NCI-H774 (cell line): Measurements from ENCODE around the gene STEAP2.

Experiments
- DNase-seq: peaks from one replicate; lab custom pipeline; 2025; lab: John Stamatoyannopoulos, UW

The STEAP2 gene

DNA sequence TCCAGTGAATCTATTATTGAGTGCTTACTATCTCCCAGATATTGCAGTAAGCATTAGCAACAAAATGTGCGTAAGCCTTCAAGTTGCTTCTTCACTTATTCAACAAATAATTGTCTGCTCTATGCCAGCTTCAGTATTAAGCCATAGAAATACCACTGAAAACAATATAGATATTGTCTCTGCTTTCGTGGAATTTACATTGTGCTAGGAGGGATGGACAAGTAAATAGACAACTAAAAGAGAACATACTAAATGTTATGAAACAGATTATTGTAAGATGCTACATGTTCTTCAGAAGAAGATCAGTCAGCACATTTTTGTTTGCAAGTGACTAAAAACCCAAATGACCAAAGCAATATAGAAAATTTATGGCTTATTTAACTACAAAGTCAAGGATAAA, 60.7 kb downstream of the STEAP2 start:
- no peak for DNase-seq

DNA sequence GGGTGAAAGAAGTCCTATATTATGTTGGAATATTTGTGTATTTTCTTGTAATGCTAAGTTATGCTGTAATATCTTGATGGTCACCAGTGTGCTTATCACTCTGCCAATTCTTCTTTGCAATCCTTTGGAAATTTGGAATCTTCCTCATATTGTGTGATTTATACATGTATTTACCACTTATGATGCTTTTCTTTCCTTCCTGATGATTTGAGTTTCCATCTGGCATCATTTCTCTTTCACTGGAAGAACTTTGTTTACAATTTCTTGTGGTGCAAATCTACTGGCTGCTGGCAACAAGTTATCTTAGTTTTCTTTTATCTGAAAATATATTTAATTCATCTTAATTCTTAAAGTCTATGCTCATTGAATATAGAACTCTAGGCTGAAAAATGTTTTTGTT, 62.6 kb downstream of the STEAP2 start:
- no peak for DNase-seq

DNA sequence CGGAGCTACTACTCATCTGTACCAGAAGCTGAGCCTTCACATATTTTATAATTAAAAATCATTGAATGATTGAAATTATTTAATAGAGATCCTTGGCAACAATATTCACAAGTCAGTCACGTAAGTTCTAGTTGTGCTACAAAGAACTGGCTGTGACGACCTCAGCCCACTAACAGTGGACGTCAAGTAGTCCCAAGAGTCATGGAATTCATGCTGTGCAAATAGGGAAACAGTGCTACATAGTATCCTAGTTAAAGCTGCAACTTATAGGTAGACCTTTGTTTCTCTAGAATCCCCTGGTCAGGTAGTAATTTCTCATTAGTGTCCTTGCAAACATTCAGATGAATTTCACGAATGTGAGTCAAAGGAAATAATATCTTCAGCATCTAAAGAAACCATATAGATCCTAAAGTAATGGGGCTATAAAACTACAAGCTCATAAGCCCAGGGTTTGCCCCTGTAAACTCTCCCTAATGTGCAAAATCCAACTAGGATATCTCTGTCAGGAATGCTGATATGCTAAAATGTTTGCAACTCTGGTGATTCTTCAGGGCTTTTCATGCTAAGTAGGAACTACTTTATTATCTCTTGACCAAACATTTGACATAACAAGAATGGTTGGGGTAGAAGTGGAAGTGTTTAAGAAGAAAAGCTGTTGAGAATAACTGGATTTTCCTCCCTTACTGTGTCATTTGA, 64.6 kb downstream of the STEAP2 start:
- no peak for DNase-seq
